ENCODE measurements around the gene ASAP3. TPM values are rescaled to one million over a fixed set of nuclear protein-coding genes. Genes with fewer than 3 reads are reported as not detected.

Gene ASAP3
- total and polyA plus RNA-seq, 2 experiments from 2014 or later: 28.0 to 98.2 TPM

DNA sequence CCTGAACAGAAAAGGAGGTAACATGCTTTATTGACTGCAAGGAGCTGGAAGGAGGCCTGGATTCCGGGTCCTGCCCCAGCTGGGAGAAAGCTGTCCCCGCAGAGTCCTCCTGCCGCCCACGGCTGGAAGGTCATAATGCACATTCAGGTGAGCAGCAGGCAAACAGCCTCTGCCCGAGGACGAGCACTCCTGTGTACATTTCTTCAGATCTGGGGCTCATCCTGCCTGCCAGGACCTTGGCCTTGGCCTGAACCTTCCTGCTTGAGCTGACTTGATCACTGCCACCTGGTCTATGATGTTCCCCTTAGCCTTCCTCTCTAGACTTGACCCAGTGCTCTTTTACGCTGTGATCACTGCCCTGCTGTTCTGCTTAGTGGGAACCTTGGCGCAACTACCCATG is 96.5 kb downstream of the ASAP3 start:
- Histone ChIP-seq H3K27ac (ENCODE audit: low read depth) (no peak overlapping the region), H3K79me2 (replicated peaks; ENCODE audit: insufficient read depth) (no peaks in the 10 kb centered on the region), H3F3A (replicated peaks; ENCODE audit: low read depth) (no peaks in the 10 kb centered on the region), H3K4me1 (ENCODE audit: insufficient read depth) (no peaks in the 10 kb centered on the region), H3K4me2 (no peak overlapping the region), H2AFZ (no peak overlapping the region), H3K36me3 (ENCODE audit: insufficient read depth) (no peaks in the 10 kb centered on the region), H3K27me3 (ENCODE audit: insufficient read depth) (peaks cover 94% of the 10 kb centered on the region), H3K4me3 (no peak overlapping the region), H4K20me1 (replicated peaks; ENCODE audit: insufficient read depth) (no peaks in the 10 kb centered on the region; the same call in none of the 2 replicates), H3K9me2 (ENCODE audit: insufficient read depth) (no peaks in the 10 kb centered on the region)
- peaks cover 74% of the 10 kb centered on the region for H3K27me3 Mint-ChIP-seq (ENCODE audit: insufficient read depth, low read depth, poor library complexity)
- ATAC-seq: no peak
- H3K27ac Mint-ChIP-seq: no peak overlapping the region
- no peak overlapping the region for H3K4me3 Mint-ChIP-seq
- no peaks in the 10 kb centered on the region for H3K36me3 Mint-ChIP-seq (ENCODE audit: low read depth)
- H3K9me3 Mint-ChIP-seq: no peaks in the 10 kb centered on the region
- TF ChIP-seq POLR2AphosphoS5 (IDR thresholded peaks at IDR 0.05; ENCODE audit: low read depth): no peak
- TF ChIP-seq ZNF114 (CRISPR knock-in tag; IDR thresholded peaks at IDR 0.05): no peak
- no peak for TF ChIP-seq CREB1 (CRISPR knock-in tag; IDR thresholded peaks at IDR 0.05; ENCODE audit: low read depth)
- H3K4me1 Mint-ChIP-seq: no peaks in the 10 kb centered on the region
- DNase-seq (ENCODE audit: low spot score): no peak

DNA sequence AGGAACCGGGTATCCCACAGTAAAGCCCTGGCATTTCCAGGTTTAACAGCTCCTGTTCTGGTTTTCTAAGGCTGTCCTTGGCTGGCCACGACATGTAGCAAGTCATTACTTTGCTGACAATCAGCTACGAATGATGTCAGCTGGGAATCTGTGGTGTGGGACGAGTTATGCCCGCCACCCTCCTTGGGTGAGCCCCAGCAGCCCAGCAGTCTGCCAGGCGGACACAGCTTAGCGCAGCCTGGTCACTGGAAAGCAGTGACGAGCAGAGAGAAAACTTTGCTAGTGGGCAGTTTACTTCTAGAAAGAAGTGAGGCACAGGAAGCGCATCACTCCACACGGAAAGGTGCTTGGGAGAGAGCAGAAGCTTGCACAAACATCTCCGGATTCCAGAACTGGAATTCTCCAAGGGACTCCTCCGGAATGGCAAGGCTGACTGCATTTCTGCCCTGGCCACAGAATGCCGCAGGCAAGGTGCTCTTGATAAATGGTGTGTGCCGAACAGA is 98.8 kb downstream of the ASAP3 start:
- H3K4me1 ChIP-seq (ENCODE audit: insufficient read depth): no peaks in the 10 kb centered on the region
- Mint-ChIP-seq H3K36me3 (ENCODE audit: low read depth) (no peaks in the 10 kb centered on the region), H3K4me3 (no peak overlapping the region), H3K4me1 (no peaks in the 10 kb centered on the region), H3K9me3 (no peaks in the 10 kb centered on the region; the same call in 2 of the 3 replicates), H3K27ac (no peak overlapping the region), H3K27me3 (ENCODE audit: insufficient read depth, low read depth, poor library complexity) (peaks cover 91% of the 10 kb centered on the region)
- no peak overlapping the region for H3K4me2 ChIP-seq
- no peak overlapping the region for H2AFZ ChIP-seq
- no peaks in the 10 kb centered on the region for H3K9me2 ChIP-seq (ENCODE audit: insufficient read depth)
- H3K36me3 ChIP-seq (ENCODE audit: insufficient read depth): no peaks in the 10 kb centered on the region
- no peaks in the 10 kb centered on the region; the same call in none of the 2 replicates for H4K20me1 ChIP-seq (replicated peaks; ENCODE audit: insufficient read depth)
- H3K27ac ChIP-seq (ENCODE audit: low read depth): no peak overlapping the region
- H3K4me3 ChIP-seq: no peak overlapping the region
- H3K79me2 ChIP-seq (replicated peaks; ENCODE audit: insufficient read depth): no peaks in the 10 kb centered on the region
- no peak for ATAC-seq
- H3K27me3 ChIP-seq (ENCODE audit: insufficient read depth): peaks cover 98% of the 10 kb centered on the region
- H3F3A ChIP-seq (replicated peaks; ENCODE audit: low read depth): no peaks in the 10 kb centered on the region
- no peak for TF ChIP-seq JUNB (IDR thresholded peaks at IDR 0.05; ENCODE audit: unreplicated experiment)
- no peak for TF ChIP-seq ZNF331 (CRISPR knock-in tag; IDR thresholded peaks at IDR 0.05; ENCODE audit: low read depth)
- TF ChIP-seq CREB1 (CRISPR knock-in tag; IDR thresholded peaks at IDR 0.05; ENCODE audit: low read depth): no peak
- TF ChIP-seq POLR2AphosphoS5 (IDR thresholded peaks at IDR 0.05; ENCODE audit: low read depth): no peak
- TF ChIP-seq, protein P1, sequence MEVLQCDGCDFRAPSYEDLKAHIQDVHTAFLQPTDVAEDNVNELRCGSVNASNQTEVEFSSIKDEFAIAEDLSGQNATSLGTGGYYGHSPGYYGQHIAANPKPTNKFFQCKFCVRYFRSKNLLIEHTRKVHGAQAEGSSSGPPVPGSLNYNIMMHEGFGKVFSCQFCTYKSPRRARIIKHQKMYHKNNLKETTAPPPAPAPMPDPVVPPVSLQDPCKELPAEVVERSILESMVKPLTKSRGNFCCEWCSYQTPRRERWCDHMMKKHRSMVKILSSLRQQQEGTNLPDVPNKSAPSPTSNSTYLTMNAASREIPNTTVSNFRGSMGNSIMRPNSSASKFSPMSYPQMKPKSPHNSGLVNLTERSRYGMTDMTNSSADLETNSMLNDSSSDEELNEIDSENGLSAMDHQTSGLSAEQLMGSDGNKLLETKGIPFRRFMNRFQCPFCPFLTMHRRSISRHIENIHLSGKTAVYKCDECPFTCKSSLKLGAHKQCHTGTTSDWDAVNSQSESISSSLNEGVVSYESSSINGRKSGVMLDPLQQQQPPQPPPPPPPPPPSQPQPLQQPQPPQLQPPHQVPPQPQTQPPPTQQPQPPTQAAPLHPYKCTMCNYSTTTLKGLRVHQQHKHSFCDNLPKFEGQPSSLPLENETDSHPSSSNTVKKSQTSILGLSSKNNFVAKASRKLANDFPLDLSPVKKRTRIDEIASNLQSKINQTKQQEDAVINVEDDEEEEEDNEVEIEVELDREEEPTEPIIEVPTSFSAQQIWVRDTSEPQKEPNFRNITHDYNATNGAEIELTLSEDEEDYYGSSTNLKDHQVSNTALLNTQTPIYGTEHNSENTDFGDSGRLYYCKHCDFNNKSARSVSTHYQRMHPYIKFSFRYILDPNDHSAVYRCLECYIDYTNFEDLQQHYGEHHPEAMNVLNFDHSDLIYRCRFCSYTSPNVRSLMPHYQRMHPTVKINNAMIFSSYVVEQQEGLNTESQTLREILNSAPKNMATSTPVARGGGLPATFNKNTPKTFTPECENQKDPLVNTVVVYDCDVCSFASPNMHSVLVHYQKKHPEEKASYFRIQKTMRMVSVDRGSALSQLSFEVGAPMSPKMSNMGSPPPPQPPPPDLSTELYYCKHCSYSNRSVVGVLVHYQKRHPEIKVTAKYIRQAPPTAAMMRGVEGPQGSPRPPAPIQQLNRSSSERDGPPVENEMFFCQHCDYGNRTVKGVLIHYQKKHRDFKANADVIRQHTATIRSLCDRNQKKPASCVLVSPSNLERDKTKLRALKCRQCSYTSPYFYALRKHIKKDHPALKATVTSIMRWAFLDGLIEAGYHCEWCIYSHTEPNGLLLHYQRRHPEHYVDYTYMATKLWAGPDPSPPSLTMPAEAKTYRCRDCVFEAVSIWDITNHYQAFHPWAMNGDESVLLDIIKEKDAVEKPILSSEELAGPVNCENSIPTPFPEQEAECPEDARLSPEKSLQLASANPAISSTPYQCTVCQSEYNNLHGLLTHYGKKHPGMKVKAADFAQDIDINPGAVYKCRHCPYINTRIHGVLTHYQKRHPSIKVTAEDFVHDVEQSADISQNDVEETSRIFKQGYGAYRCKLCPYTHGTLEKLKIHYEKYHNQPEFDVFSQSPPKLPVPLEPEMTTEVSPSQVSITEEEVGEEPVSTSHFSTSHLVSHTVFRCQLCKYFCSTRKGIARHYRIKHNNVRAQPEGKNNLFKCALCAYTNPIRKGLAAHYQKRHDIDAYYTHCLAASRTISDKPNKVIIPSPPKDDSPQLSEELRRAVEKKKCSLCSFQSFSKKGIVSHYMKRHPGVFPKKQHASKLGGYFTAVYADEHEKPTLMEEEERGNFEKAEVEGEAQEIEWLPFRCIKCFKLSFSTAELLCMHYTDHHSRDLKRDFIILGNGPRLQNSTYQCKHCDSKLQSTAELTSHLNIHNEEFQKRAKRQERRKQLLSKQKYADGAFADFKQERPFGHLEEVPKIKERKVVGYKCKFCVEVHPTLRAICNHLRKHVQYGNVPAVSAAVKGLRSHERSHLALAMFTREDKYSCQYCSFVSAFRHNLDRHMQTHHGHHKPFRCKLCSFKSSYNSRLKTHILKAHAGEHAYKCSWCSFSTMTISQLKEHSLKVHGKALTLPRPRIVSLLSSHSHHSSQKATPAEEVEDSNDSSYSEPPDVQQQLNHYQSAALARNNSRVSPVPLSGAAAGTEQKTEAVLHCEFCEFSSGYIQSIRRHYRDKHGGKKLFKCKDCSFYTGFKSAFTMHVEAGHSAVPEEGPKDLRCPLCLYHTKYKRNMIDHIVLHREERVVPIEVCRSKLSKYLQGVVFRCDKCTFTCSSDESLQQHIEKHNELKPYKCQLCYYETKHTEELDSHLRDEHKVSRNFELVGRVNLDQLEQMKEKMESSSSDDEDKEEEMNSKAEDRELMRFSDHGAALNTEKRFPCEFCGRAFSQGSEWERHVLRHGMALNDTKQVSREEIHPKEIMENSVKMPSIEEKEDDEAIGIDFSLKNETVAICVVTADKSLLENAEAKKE (CRISPR knock-in tag; IDR thresholded peaks at IDR 0.05): no peak
- no peak for TF ChIP-seq ZNF114 (CRISPR knock-in tag; IDR thresholded peaks at IDR 0.05)
- TF ChIP-seq, protein P2, sequence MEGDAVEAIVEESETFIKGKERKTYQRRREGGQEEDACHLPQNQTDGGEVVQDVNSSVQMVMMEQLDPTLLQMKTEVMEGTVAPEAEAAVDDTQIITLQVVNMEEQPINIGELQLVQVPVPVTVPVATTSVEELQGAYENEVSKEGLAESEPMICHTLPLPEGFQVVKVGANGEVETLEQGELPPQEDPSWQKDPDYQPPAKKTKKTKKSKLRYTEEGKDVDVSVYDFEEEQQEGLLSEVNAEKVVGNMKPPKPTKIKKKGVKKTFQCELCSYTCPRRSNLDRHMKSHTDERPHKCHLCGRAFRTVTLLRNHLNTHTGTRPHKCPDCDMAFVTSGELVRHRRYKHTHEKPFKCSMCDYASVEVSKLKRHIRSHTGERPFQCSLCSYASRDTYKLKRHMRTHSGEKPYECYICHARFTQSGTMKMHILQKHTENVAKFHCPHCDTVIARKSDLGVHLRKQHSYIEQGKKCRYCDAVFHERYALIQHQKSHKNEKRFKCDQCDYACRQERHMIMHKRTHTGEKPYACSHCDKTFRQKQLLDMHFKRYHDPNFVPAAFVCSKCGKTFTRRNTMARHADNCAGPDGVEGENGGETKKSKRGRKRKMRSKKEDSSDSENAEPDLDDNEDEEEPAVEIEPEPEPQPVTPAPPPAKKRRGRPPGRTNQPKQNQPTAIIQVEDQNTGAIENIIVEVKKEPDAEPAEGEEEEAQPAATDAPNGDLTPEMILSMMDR (conservative IDR thresholded peaks at IDR 0.05; ENCODE audit: low read depth in 2 of 2): no peak
- no peak for TF ChIP-seq EZH2phosphoT487 (IDR thresholded peaks at IDR 0.05; ENCODE audit: unreplicated experiment)
- no peak for DNase-seq (ENCODE audit: low spot score)
